Smooth muscle cell (in vitro differentiated cells): Measurements from ENCODE around the gene HNMT. TPM values are rescaled to one million over a fixed set of nuclear protein-coding genes. Genes with fewer than 3 reads are reported as not detected.
"Not testable (repeated sequence)": the region's sequence is repeated elsewhere in the genome, so short reads cannot be mapped to it uniquely, and the experiment has no call there.

Experiments
- DNase-seq: peaks from one replicate; lab custom pipeline; 2025; ENCODE audit not compliant: unreplicated experiment; lab: John Stamatoyannopoulos, UW
- H2AFZ ChIP-seq: fragments of 200-600 bp; sonication (generic); 2 replicates; pipeline ENCODE4 v1.6.0; 2016; ENCODE audit warnings: antibody characterized with exemption, low read depth, mild to moderate bottlenecking
- H3F3A ChIP-seq: fragments of 200-600 bp; sonication (generic); 2 replicates; pipeline ENCODE4 v1.6.0; 2017; ENCODE audit warnings: antibody characterized with exemption, low read depth
- H3K27ac ChIP-seq: fragments of 200-600 bp; sonication (generic); 2 replicates; pipeline ENCODE4 v1.5.1; 2016; ENCODE audit warnings: low read depth, mild to moderate bottlenecking
- H3K27me3 ChIP-seq: fragments of 200-600 bp; sonication (generic); 2 replicates; pipeline ENCODE4 v1.6.1; 2016; ENCODE audit warnings: low read depth, mild to moderate bottlenecking
- H3K36me3 ChIP-seq: fragments of 200-600 bp; sonication (generic); 2 replicates; pipeline ENCODE4 v1.5.1; 2016; ENCODE audit warnings: low read depth
- H3K4me1 ChIP-seq: fragments of 200-600 bp; sonication (generic); 2 replicates; pipeline ENCODE4 v1.5.1; 2016; ENCODE audit warnings: low read depth
- H3K4me2 ChIP-seq: fragments of 200-600 bp; sonication (generic); 2 replicates; pipeline ENCODE4 v1.6.0; 2016; ENCODE audit warnings: mild to moderate bottlenecking
- H3K4me3 ChIP-seq: fragments of 200-600 bp; sonication (generic); 2 replicates; pipeline ENCODE4 v1.5.1; 2016; ENCODE audit warnings: mild to moderate bottlenecking
- H3K79me2 ChIP-seq: fragments of 200-600 bp; sonication (generic); 2 replicates; pipeline ENCODE4 v1.6.0; 2016; ENCODE audit warnings: low read depth, mild to moderate bottlenecking
- H3K9ac ChIP-seq: fragments of 200-600 bp; sonication (generic); 2 replicates; pipeline ENCODE4 v1.6.0; 2016; ENCODE audit warnings: low read depth
- H3K9me3 ChIP-seq: fragments of 200-600 bp; sonication (generic); replicated peaks from 2 replicates; pipeline ENCODE4 v1.5.1; 2016; ENCODE audit warnings: low read depth
- H4K20me1 ChIP-seq: fragments of 200-600 bp; sonication (generic); 2 replicates; pipeline ENCODE4 v1.6.0; 2016; ENCODE audit warnings: low read depth
- CTCF ChIP-seq: fragments of 200-600 bp; sonication (generic); IDR thresholded peaks from 2 replicates; pipeline ENCODE4 v1.5.1; 2017; ENCODE audit warnings: borderline replicate concordance, mild to moderate bottlenecking, antibody characterized with exemption; ENCODE audit not compliant: insufficient read depth, poor library complexity, severe bottlenecking
- WGBS: methylation state at CpG from one replicate; pipeline ENCODE4 v1.1.7; 2016; ENCODE audit warnings: low lambda C conversion rate; 5-methylcytosine and 5-hydroxymethylcytosine counted together
- polyA plus RNA-seq: library from polyadenylated mRNA; unstranded; fragments of >200 nt; fragmentation: Nextera tagmentation; extraction: Ambion mirVana; gene quantifications from 2 replicates; pipeline ENCODE4 v1.2.1, GENCODE V29; 2016
- total RNA-seq: library from RNA; depleted of rRNA; stranded (reverse); fragments of >200 nt; gene quantifications from 2 replicates; pipeline ENCODE4 v1.2.3, GENCODE V29; 2014

The HNMT gene
- total and polyA plus RNA-seq, 2 experiments from 2014 or later: 3.6 to 9.6 TPM

GRCh38 chr2:137992039-137992646, 27.9 kb downstream of the HNMT start:
- Histone ChIP-seq H2AFZ (no peak overlapping the region), H3K9ac (no peak overlapping the region), H3K9me3 (no peaks in the 10 kb centered on the region), H3K27me3 (no peaks in the 10 kb centered on the region), H3K79me2 (no peaks in the 10 kb centered on the region), H3K36me3 (peaks cover 7% of the 10 kb centered on the region), H4K20me1 (no peaks in the 10 kb centered on the region), H3K4me3 (no peak overlapping the region), H3F3A (no peaks in the 10 kb centered on the region), H3K27ac (no peak overlapping the region), H3K4me2 (no peak overlapping the region), H3K4me1 (no peaks in the 10 kb centered on the region)
- TF ChIP-seq CTCF: no peak
- WGBS: 92% methylated on average over 6 of the region's 6 CpGs
- DNase-seq: no peak

- not testable (repeated sequence) for H3K36me3 ChIP-seq, H4K20me1 ChIP-seq, H3K4me3 ChIP-seq, H3K4me2 ChIP-seq, DNase-seq, H2AFZ ChIP-seq, H3F3A ChIP-seq, H3K27ac ChIP-seq, H3K79me2 ChIP-seq, H3K27me3 ChIP-seq, H3K9me3 ChIP-seq, H3K4me1 ChIP-seq, H3K9ac ChIP-seq
- 97% methylated on average over 1 of the region's 1 CpG for whole genome bisulfite sequencing
Measured at GRCh38 chr2:137993715-137994476, 29.6 kb downstream of the HNMT start.

GRCh38 chr2:137995368-137995767, 31.1 kb downstream of the HNMT start:
- H3F3A ChIP-seq, DNase-seq, H3K9ac ChIP-seq, H3K4me2 ChIP-seq, H3K4me1 ChIP-seq, H3K79me2 ChIP-seq, H3K27ac ChIP-seq, H3K36me3 ChIP-seq, H3K9me3 ChIP-seq, H2AFZ ChIP-seq, H3K27me3 ChIP-seq, H3K4me3 ChIP-seq, H4K20me1 ChIP-seq: not testable (repeated sequence)
- WGBS: 91% methylated on average over 2 of the region's 2 CpGs

GRCh38 chr2:137996158-137996557, 31.9 kb downstream of the HNMT start:
- H3K79me2 ChIP-seq, H3F3A ChIP-seq, DNase-seq, H3K27me3 ChIP-seq, H3K4me3 ChIP-seq, H3K4me1 ChIP-seq, H3K4me2 ChIP-seq, H3K27ac ChIP-seq, H4K20me1 ChIP-seq, H2AFZ ChIP-seq, H3K9ac ChIP-seq, H3K9me3 ChIP-seq, H3K36me3 ChIP-seq: not testable (repeated sequence)

- WGBS: 100% methylated on average over 4 of the region's 4 CpGs
Measured at GRCh38 chr2:137997733-137998132, 33.5 kb downstream of the HNMT start.

More at GRCh38 chr2:137997733-137998132, 33.5 kb downstream of the HNMT start:
- Histone ChIP-seq H3K36me3 (no peaks in the 10 kb centered on the region), H3K79me2 (no peaks in the 10 kb centered on the region), H2AFZ (no peak overlapping the region), H3K27ac (no peak overlapping the region), H3K4me3 (no peak overlapping the region), H3K9ac (no peak overlapping the region), H4K20me1 (no peaks in the 10 kb centered on the region), H3F3A (no peaks in the 10 kb centered on the region), H3K27me3 (no peaks in the 10 kb centered on the region), H3K4me2 (no peak overlapping the region), H3K9me3 (no peaks in the 10 kb centered on the region), H3K4me1 (no peaks in the 10 kb centered on the region)
- no peak for DNase-seq
- TF ChIP-seq CTCF: no peak
